K562 (cell line): Measurements from ENCODE around the gene IFI16. TPM values are rescaled to one million over a fixed set of nuclear protein-coding genes. Genes with fewer than 3 reads are reported as not detected.

Source experiments
- BACH1 ChIP-seq: fragments of 200-800 bp; sonication (Bioruptor generic); IDR thresholded peaks from 2 replicates; pipeline ENCODE4 v1.6.1; 2016; ENCODE audit warnings: missing genetic modification characterization, missing compliant biosample characterization
- CEBPB ChIP-seq: fragments of 450-650 bp; IDR thresholded peaks from 2 replicates; pipeline ENCODE4 v1.6.1; 2016; ENCODE audit warnings: missing genetic modification characterization, missing compliant biosample characterization
- FOS ChIP-seq: IDR thresholded peaks from 3 replicates; pipeline ENCODE4 v1.6.1; 2011; ENCODE audit not compliant: insufficient read length; ENCODE audit errors: extremely low read depth
- FOXJ3 ChIP-seq: sonication (generic); formaldehyde crosslinking; IDR thresholded peaks from 2 replicates; pipeline ENCODE4 v1.4.0; 2020; ENCODE audit warnings: mild to moderate bottlenecking, missing genetic modification reagents
- MAFG ChIP-seq: fragments of 450-650 bp; conservative IDR thresholded peaks from 2 replicates; pipeline ENCODE4 v1.6.1; 2016; ENCODE audit warnings: missing genetic modification characterization, missing compliant biosample characterization
- MAZ ChIP-seq, 2 experiments: fragments of 450-650 bp in 1 of 2; sonication (generic) in 1 of 2; formaldehyde crosslinking; IDR thresholded peaks in 1 of 2; conservative IDR thresholded peaks in 1 of 2; 2 replicates each; pipeline versions ENCODE4 v1.4.0 to v1.5.0; 2020; ENCODE audit warnings: mild to moderate bottlenecking in 1 of 2, missing genetic modification reagents in 1 of 2
- NFATC3 ChIP-seq: fragments of 450-650 bp; IDR thresholded peaks from 2 replicates; pipeline ENCODE4 v1.6.1; 2017; ENCODE audit warnings: mild to moderate bottlenecking
- PHB2 ChIP-seq: fragments of 450-650 bp; IDR thresholded peaks from 2 replicates; pipeline ENCODE4 v1.6.1; 2017; ENCODE audit warnings: low read depth
- THAP12 ChIP-seq: fragments of 250-450 bp; sonication (Bioruptor Pico); IDR thresholded peaks from 2 replicates; pipeline ENCODE4 v1.9.0; 2021; ENCODE audit warnings: mild to moderate bottlenecking, inconsistent platforms
- ZNF639 ChIP-seq, 2 experiments: fragments of 200-800 bp in 1 of 2; sonication (Bioruptor generic) in 1 of 2; sonication (generic) in 1 of 2; formaldehyde crosslinking in 1 of 2; IDR thresholded peaks in 1 of 2; conservative IDR thresholded peaks in 1 of 2; 2 replicates each; pipeline versions ENCODE4 v1.5.0 to v1.6.1; 2016 to 2020; ENCODE audit warnings: missing compliant biosample characterization in 1 of 2, missing genetic modification characterization in 1 of 2, missing genetic modification reagents in 1 of 2
- polyA plus RNA-seq, 8 experiments: library from polyadenylated mRNA; depleted of rRNA in 4 of 8; stranded (reverse) in 5 of 8; unstranded in 3 of 8; fragments of >200 nt; fragmentation: Nextera tagmentation in 2 of 8; fragmentation: Illumina TruSeq in 1 of 8; extraction: Ambion mirVana in 2 of 8; extraction: Trizol in 1 of 8; gene quantifications; 2 replicates each; pipeline versions ENCODE4 v1.2.1 to v1.2.3, GENCODE V29; 2011 to 2014; ENCODE audit warnings: inconsistent platforms in 1 of 8, missing spikeins in 1 of 8
- total RNA-seq, 7 experiments: library from RNA; depleted of rRNA in 6 of 7; stranded (reverse); fragments of >200 nt in 6 of 7; fragmentation: Illumina TruSeq in 2 of 7; extraction: Trizol in 2 of 7; gene quantifications; 2 replicates each; pipeline versions ENCODE4 v1.2.1 to v1.2.3, GENCODE V29; 2011 to 2021; ENCODE audit warnings: low replicate concordance in 1 of 7
- TF ChIP-seq, protein P1 (sequence below): fragments of 250-450 bp; sonication (Bioruptor Pico); IDR thresholded peaks from 2 replicates; pipeline ENCODE4 v1.8.0; 2022; ENCODE audit warnings: inconsistent platforms, mild to moderate bottlenecking, moderate library complexity, borderline replicate concordance
- TF ChIP-seq, protein P2 (sequence below), 2 experiments: IDR thresholded peaks in 1 of 2; conservative IDR thresholded peaks in 1 of 2; 2 replicates each; pipeline ENCODE4 v1.6.1; 2016; ENCODE audit warnings: low read depth in 2 of 2, mild to moderate bottlenecking in 1 of 2, missing compliant biosample characterization in 1 of 2, missing genetic modification characterization in 1 of 2, moderate library complexity in 1 of 2
- TF ChIP-seq, protein P3 (sequence below): fragments of 450-650 bp; formaldehyde crosslinking; IDR thresholded peaks from 2 replicates; pipeline ENCODE4 v1.4.0; 2022; ENCODE audit warnings: missing genetic modification characterization
- TF ChIP-seq, protein P4 (sequence below): fragments of 450-650 bp; IDR thresholded peaks from 2 replicates; pipeline ENCODE4 v1.6.1; 2017; ENCODE audit warnings: mild to moderate bottlenecking, moderate library complexity

The IFI16 gene
- total and polyA plus RNA-seq, 9 of the 15 experiments (the other 6 are each of a cell fraction or from before 2014, with no cell fraction given) = 0.70 to 2.8 (median 1.6) TPM

GRCh38 chr1:159077120-159077961, 67.6 kb downstream of the IFI16 start (continued):
- TF ChIP-seq THAP12 = no peak
- TF ChIP-seq, protein P1, sequence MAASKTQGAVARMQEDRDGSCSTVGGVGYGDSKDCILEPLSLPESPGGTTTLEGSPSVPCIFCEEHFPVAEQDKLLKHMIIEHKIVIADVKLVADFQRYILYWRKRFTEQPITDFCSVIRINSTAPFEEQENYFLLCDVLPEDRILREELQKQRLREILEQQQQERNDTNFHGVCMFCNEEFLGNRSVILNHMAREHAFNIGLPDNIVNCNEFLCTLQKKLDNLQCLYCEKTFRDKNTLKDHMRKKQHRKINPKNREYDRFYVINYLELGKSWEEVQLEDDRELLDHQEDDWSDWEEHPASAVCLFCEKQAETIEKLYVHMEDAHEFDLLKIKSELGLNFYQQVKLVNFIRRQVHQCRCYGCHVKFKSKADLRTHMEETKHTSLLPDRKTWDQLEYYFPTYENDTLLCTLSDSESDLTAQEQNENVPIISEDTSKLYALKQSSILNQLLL = no peak
- peak; percentile 79 for TF ChIP-seq MAFG (tag)
- peak in 1 of 2 experiments; percentile 49; a peak in 1 of 4 replicates for TF ChIP-seq MAZ (CRISPR knock-in tag; conservative IDR thresholded peaks at IDR 0.05 in 1 of 2, IDR thresholded peaks at IDR 0.05 in 1 of 2)
- TF ChIP-seq FOXJ3 (CRISPR knock-in tag) = no peak
- TF ChIP-seq, protein P2, sequence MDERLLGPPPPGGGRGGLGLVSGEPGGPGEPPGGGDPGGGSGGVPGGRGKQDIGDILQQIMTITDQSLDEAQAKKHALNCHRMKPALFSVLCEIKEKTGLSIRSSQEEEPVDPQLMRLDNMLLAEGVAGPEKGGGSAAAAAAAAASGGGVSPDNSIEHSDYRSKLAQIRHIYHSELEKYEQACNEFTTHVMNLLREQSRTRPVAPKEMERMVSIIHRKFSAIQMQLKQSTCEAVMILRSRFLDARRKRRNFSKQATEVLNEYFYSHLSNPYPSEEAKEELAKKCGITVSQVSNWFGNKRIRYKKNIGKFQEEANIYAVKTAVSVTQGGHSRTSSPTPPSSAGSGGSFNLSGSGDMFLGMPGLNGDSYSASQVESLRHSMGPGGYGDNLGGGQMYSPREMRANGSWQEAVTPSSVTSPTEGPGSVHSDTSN (CRISPR knock-in tag; IDR thresholded peaks at IDR 0.05; ENCODE audit: low read depth) = no peak
- TF ChIP-seq, protein P2 (tag; conservative IDR thresholded peaks at IDR 0.05; ENCODE audit: low read depth) = peak; percentile 67
- peak in 1 of 2 experiments; percentile 80; a peak in 2 of 4 replicates for TF ChIP-seq ZNF639 (CRISPR knock-in tag; conservative IDR thresholded peaks at IDR 0.05 in 1 of 2, IDR thresholded peaks at IDR 0.05 in 1 of 2)
- TF ChIP-seq, protein P3, sequence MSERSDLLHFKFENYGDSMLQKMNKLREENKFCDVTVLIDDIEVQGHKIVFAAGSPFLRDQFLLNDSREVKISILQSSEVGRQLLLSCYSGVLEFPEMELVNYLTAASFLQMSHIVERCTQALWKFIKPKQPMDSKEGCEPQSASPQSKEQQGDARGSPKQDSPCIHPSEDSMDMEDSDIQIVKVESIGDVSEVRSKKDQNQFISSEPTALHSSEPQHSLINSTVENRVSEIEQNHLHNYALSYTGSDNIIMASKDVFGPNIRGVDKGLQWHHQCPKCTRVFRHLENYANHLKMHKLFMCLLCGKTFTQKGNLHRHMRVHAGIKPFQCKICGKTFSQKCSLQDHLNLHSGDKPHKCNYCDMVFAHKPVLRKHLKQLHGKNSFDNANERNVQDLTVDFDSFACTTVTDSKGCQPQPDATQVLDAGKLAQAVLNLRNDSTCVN = peak; percentile 54; the same call in 1 of the 2 replicates
- TF ChIP-seq, protein P4, sequence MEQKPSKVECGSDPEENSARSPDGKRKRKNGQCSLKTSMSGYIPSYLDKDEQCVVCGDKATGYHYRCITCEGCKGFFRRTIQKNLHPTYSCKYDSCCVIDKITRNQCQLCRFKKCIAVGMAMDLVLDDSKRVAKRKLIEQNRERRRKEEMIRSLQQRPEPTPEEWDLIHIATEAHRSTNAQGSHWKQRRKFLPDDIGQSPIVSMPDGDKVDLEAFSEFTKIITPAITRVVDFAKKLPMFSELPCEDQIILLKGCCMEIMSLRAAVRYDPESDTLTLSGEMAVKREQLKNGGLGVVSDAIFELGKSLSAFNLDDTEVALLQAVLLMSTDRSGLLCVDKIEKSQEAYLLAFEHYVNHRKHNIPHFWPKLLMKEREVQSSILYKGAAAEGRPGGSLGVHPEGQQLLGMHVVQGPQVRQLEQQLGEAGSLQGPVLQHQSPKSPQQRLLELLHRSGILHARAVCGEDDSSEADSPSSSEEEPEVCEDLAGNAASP = no peak
- TF ChIP-seq BACH1 (tag) = peak; percentile 73; the same call in 1 of the 2 replicates
- no peak for TF ChIP-seq NFATC3
- no peak for TF ChIP-seq FOS
- no peak for TF ChIP-seq PHB2
- TF ChIP-seq CEBPB (tag) = peak; percentile 80
